GM23248 (cell line): Measurements from ENCODE around the gene STIM1.

Experiments used
- EZH2 ChIP-seq: fragments of 200-600 bp; sonication (generic); IDR thresholded peaks from 2 replicates; pipeline ENCODE4 v1.6.1; 2018; ENCODE audit warnings: antibody characterized with exemption, mild to moderate bottlenecking; ENCODE audit not compliant: insufficient read depth, poor library complexity, severe bottlenecking
- EZH2phosphoT487 ChIP-seq: fragments of 200-600 bp; sonication (generic); IDR thresholded peaks from 2 replicates; pipeline ENCODE4 v1.6.1; 2018; ENCODE audit warnings: antibody characterized with exemption, moderate library complexity, mild to moderate bottlenecking, low read depth; ENCODE audit not compliant: insufficient read depth

- TF ChIP-seq EZH2 (no peak), EZH2phosphoT487 (no peak)
These were observed 247.2 kb downstream of the STIM1 start for GRCh38 chr11:4102711-4103110.
